PC-9 (cell line): ENCODE measurements around the gene PXT1. TPM values are rescaled to one million over a fixed set of nuclear protein-coding genes. Genes with fewer than 3 reads are reported as not detected.

ENCODE experiments used
- BruUV-seq: library from RNA; stranded (reverse); fragments of 400-500 nt; replicated peaks from 2 replicates; lab custom pipeline; 2021; lab: Mats Ljungman, UMichigan
- CTCF ChIA-PET: fragments of 300-600 bp; sonication (Branson Sonifier 250); formaldehyde crosslinking; loops from one replicate; lab custom pipeline; 2022; ENCODE audit warnings: antibody characterized with exemption; lab: Charles Lee
- POLR2A ChIA-PET: fragments of 300-600 bp; sonication (Branson Sonifier 250); formaldehyde crosslinking; loops from one replicate; lab custom pipeline; 2022; ENCODE audit warnings: antibody characterized with exemption; ENCODE audit not compliant: unreplicated experiment; lab: Charles Lee
- DNase-seq, 2 experiments: peaks; one replicate each; pipeline versions ENCODE4 v3.0.0 to v3.0.0-alpha.2; 2015 to 2022; ENCODE audit warnings: mixed read lengths in 1 of 2
- H2AFZ ChIP-seq: fragments of 200-600 bp; sonication (generic); 2 replicates; pipeline ENCODE4 v1.8.1; 2017; ENCODE audit warnings: antibody characterized with exemption
- H3F3A ChIP-seq: fragments of 200-600 bp; sonication (generic); 2 replicates; pipeline ENCODE4 v1.8.1; 2017; ENCODE audit warnings: antibody characterized with exemption, mild to moderate bottlenecking, low read depth; ENCODE audit not compliant: insufficient read depth
- H3K27ac ChIP-seq: fragments of 200-600 bp; sonication (generic); 2 replicates; pipeline ENCODE4 v1.6.1; 2016; ENCODE audit warnings: mixed run types
- H3K27me3 ChIP-seq: fragments of 200-600 bp; sonication (generic); 2 replicates; pipeline ENCODE4 v1.6.1; 2016; ENCODE audit warnings: low read depth, mixed run types; ENCODE audit not compliant: insufficient read depth
- H3K36me3 ChIP-seq: fragments of 200-600 bp; sonication (generic); 2 replicates; pipeline ENCODE4 v1.6.1; 2016; ENCODE audit warnings: low read depth, mixed run types
- H3K4me1 ChIP-seq: fragments of 200-600 bp; sonication (generic); replicated peaks from 2 replicates; pipeline ENCODE4 v1.6.1; 2016; ENCODE audit warnings: mixed run types; ENCODE audit not compliant: insufficient read depth
- H3K4me2 ChIP-seq: fragments of 200-600 bp; sonication (generic); 2 replicates; pipeline ENCODE4 v1.6.1; 2017; ENCODE audit warnings: mixed run types
- H3K4me3 ChIP-seq: fragments of 200-600 bp; sonication (generic); 2 replicates; pipeline ENCODE4 v1.6.1; 2016; ENCODE audit warnings: mixed run types
- H3K79me2 ChIP-seq: fragments of 200-600 bp; sonication (generic); 2 replicates; pipeline ENCODE4 v1.6.1; 2017; ENCODE audit warnings: low read depth, mixed run types
- H3K9me2 ChIP-seq: fragments of 200-600 bp; sonication (generic); 2 replicates; pipeline ENCODE4 v1.8.1; 2017; ENCODE audit warnings: mild to moderate bottlenecking; ENCODE audit not compliant: insufficient read depth
- H3K9me3 ChIP-seq: fragments of 200-600 bp; sonication (generic); 2 replicates; pipeline ENCODE4 v1.8.1; 2016; ENCODE audit warnings: low read depth; ENCODE audit not compliant: insufficient read depth
- H4K20me1 ChIP-seq: fragments of 200-600 bp; sonication (generic); 2 replicates; pipeline ENCODE4 v1.8.1; 2017; ENCODE audit not compliant: insufficient read depth
- EZH2 ChIP-seq: fragments of 200-600 bp; sonication (generic); IDR thresholded peaks from 2 replicates; pipeline ENCODE4 v1.8.0; 2017; ENCODE audit warnings: antibody characterized with exemption, low read depth
- intact Hi-C: fragments of 100-400 bp; cut with micrococcal nuclease; formaldehyde crosslinking; loops from one replicate; pipeline ENCODE4 v1.10.0; 2022; ENCODE audit not compliant: unreplicated experiment
- total RNA-seq: library from RNA; stranded (reverse); gene quantifications from 2 replicates; pipeline ENCODE4 v1.2.3, GENCODE V29; 2021
- TF ChIP-seq, protein P1 (sequence below): fragments of 200-600 bp; sonication (generic); conservative IDR thresholded peaks from 2 replicates; pipeline ENCODE4 v1.6.1; 2017; ENCODE audit warnings: mixed run types, antibody characterized with exemption, mild to moderate bottlenecking, moderate library complexity

The PXT1 gene
- total RNA-seq, 1 experiment from 2014 or later, result not detected

DNA sequence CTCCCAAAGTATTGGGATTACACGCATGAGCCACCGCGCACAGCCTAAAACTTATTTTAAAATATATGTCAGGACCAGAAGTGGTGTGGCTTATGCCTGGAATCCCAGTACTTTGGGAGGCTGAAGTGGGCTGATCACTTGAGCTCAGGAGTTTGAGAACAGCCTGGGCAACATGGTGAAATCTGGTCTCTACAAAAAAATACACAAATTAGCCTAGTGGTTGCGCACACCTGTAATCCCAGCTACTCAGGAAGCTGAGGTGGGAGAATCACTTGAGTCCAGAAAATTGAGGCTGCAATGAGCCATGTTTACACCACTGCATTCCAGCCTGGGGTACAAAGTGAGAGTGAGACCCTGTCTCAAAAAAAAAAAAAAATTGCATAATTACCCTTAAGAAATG, 13.7 kb downstream of the PXT1 start:
- BruUV-seq, result no TSS peak
- CTCF ChIA-PET, result no interaction called here
- intact Hi-C loops, result no loop called here

DNA sequence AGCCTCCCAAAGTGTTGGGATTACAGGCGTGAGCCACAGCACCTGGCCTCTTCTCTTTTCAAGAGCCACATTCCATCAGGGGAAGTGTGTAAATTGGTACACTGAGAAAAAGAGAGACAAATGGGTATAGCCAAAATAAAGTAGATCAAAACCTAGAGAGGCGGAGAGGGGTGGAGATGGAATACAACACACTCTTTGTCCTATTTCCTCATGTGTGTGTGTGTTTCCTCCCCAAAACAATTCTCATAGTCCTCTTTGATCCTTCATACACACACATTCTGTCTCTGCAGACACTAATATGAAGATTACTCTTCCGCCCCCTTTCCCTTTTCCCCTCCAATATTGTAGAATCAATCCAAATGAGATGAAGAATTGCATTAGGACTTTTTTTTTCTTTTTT, 16.0 kb downstream of the PXT1 start:
- no peaks in the 10 kb centered on the region for H3K36me3 ChIP-seq
- H3K4me3 ChIP-seq, result no peak overlapping the region
- no peaks in the 10 kb centered on the region for H3K9me2 ChIP-seq
- H4K20me1 ChIP-seq, result no peaks in the 10 kb centered on the region
- H3K79me2 ChIP-seq, result no peaks in the 10 kb centered on the region
- TF ChIP-seq, protein P1, sequence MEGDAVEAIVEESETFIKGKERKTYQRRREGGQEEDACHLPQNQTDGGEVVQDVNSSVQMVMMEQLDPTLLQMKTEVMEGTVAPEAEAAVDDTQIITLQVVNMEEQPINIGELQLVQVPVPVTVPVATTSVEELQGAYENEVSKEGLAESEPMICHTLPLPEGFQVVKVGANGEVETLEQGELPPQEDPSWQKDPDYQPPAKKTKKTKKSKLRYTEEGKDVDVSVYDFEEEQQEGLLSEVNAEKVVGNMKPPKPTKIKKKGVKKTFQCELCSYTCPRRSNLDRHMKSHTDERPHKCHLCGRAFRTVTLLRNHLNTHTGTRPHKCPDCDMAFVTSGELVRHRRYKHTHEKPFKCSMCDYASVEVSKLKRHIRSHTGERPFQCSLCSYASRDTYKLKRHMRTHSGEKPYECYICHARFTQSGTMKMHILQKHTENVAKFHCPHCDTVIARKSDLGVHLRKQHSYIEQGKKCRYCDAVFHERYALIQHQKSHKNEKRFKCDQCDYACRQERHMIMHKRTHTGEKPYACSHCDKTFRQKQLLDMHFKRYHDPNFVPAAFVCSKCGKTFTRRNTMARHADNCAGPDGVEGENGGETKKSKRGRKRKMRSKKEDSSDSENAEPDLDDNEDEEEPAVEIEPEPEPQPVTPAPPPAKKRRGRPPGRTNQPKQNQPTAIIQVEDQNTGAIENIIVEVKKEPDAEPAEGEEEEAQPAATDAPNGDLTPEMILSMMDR, result no peak
- TF ChIP-seq EZH2, result no peak
- DNase-seq, result no peak
- peaks cover 25% of the 10 kb centered on the region for H3F3A ChIP-seq
- H3K9me3 ChIP-seq, result no peaks in the 10 kb centered on the region
- no TSS peak for BruUV-seq
- no peak overlapping the region for H2AFZ ChIP-seq
- no peaks in the 10 kb centered on the region for H3K27me3 ChIP-seq
- H3K27ac ChIP-seq, result no peak overlapping the region
- peaks cover 25% of the 10 kb centered on the region for H3K4me1 ChIP-seq
- intact Hi-C loops, result no loop called here
- no peak overlapping the region for H3K4me2 ChIP-seq
- POLR2A ChIA-PET, result no interaction called here
- CTCF ChIA-PET, result no interaction called here

More for the DNA sequence above, 13.7 kb downstream of the PXT1 start:
- TF ChIP-seq EZH2, result no peak
- TF ChIP-seq, protein P1, result peak; percentile 49
- no peak for DNase-seq
- no peak overlapping the region for H3K27ac ChIP-seq
- POLR2A ChIA-PET, result no interaction called here
- H3K4me1 ChIP-seq, result peaks cover 37% of the 10 kb centered on the region
- H3K27me3 ChIP-seq, result no peaks in the 10 kb centered on the region
- H3K4me2 ChIP-seq, result no peak overlapping the region
- no peaks in the 10 kb centered on the region for H3K36me3 ChIP-seq
- no peaks in the 10 kb centered on the region for H3K79me2 ChIP-seq
- H3K9me2 ChIP-seq, result no peaks in the 10 kb centered on the region
- H3K9me3 ChIP-seq, result no peaks in the 10 kb centered on the region
- H3F3A ChIP-seq, result peaks cover 40% of the 10 kb centered on the region
- no peak overlapping the region for H3K4me3 ChIP-seq
- no peaks in the 10 kb centered on the region for H4K20me1 ChIP-seq
- H2AFZ ChIP-seq, result no peak overlapping the region

DNA sequence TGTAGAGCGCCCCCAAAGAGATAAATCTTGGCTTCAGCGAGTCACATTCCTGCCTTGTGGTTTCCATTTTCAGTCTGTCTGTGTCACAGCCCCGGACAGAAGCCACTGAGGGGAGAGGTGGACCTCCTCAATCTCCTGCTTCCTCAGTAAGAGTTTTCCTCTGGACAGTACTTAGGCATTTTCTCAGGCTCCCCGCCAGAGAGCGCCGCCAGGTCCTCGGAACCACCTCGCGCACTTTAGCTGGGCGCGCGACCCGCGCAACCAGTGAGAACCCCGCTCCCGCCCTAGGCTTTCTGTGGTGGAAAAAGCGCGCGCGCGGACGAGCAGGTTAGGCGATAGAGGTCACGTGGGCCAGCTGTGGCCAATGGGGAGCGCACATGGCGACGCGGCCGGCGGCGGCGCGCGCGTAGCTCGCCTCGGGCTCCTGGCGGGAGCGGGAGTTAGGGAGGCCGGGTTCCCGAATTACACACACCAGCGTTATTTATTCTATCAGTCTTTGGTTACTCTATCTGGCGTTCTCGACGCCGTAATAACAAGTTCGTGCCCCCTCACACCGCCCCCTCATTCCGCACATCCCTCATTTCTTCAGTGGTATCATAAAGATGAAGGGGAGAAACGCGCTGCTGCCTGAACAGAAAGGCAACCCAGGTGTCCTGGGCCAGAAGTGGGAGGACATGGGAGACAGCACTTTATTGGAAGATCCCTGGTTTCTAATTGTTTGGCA, 19.4 kb downstream of the PXT1 start:
- Histone ChIP-seq H3K9me2 (no peaks in the 10 kb centered on the region), H4K20me1 (no peaks in the 10 kb centered on the region), H3K27ac (peak overlapping the region; percentile 81), H3K4me2 (peak overlapping the region; percentile 95), H3K4me1 (peaks cover 45% of the 10 kb centered on the region), H3K9me3 (no peaks in the 10 kb centered on the region), H3K36me3 (no peaks in the 10 kb centered on the region), H3K79me2 (no peaks in the 10 kb centered on the region), H3F3A (peaks cover 29% of the 10 kb centered on the region), H2AFZ (peak overlapping the region; percentile 100), H3K27me3 (no peaks in the 10 kb centered on the region), H3K4me3 (peak overlapping the region; percentile 75)
- intact Hi-C loops, result loop anchor here (1.0 to 5.0 kb wide), 6 partner anchors 20 to 334 kb away; partner anchors contain the start of gene CDKN1A
- no peak for TF ChIP-seq EZH2
- TF ChIP-seq, protein P1, result peak; percentile 65
- DNase-seq, result peak; percentile 94 to 98
- POLR2A ChIA-PET, result interaction anchor here (0.5 to 0.8 kb wide), 10 partner anchors 12 to 944 kb away, joined by 3 to 6 read pairs (median 4); no protein-coding TSS in a partner anchor
- CTCF ChIA-PET, result interaction anchor here (0.6 to 0.7 kb wide), 2 partner anchors 135 to 336 kb away, joined by 3 read pairs; no protein-coding TSS in a partner anchor
- no TSS peak for BruUV-seq
